ENCODE results near the gene LAMB4. TPM values are rescaled to one million over a fixed set of nuclear protein-coding genes. Genes with fewer than 3 reads are reported as not detected.

Gene LAMB4
- total RNA-seq, 3 donors from 2014 or later = not detected

DNA sequence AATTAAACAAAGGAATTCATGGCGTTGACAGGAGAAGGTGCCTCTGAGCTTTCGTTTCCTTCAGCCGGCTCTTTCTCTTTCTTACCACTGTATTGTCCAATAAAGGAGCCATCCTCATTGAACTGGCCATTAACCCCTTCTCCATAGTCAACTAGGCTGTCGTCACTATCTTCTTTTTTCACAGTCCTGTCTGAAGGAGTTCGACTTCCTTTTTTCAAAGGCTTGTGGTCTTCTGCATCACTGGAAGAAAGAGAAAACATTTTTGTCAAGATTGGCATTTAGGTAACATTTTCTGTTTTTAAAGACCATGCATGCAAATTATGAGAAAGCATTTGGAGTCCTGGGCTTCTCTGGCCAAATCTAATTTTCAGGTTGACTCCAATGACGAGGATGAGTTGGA lies 19.7 kb upstream of the LAMB4 start:
- ATAC-seq (no peak), DNase-seq (no peak)
- no peaks in the 10 kb centered on the region for H3K36me3 Mint-ChIP-seq (ENCODE audit: insufficient read depth)
- no peak overlapping the region for H3K4me3 Mint-ChIP-seq
- no peaks in the 10 kb centered on the region for H3K4me1 Mint-ChIP-seq (ENCODE audit: low read depth)
- peaks cover 5% of the 10 kb centered on the region for H3K27me3 Mint-ChIP-seq (ENCODE audit: low read depth)
- H3K9me3 Mint-ChIP-seq = no peaks in the 10 kb centered on the region

- no peaks in the 10 kb centered on the region for H3K4me1 Mint-ChIP-seq (ENCODE audit: low read depth)
- DNase-seq (no peak), ATAC-seq (no peak)
- H3K27me3 Mint-ChIP-seq (ENCODE audit: low read depth) = peaks cover 5% of the 10 kb centered on the region
- H3K36me3 Mint-ChIP-seq (ENCODE audit: insufficient read depth) = no peaks in the 10 kb centered on the region
- no peak overlapping the region for H3K4me3 Mint-ChIP-seq
- H3K9me3 Mint-ChIP-seq = no peaks in the 10 kb centered on the region
These were observed 19.0 kb upstream of the LAMB4 start for GRCh38 chr7:108149119-108149518.

DNA sequence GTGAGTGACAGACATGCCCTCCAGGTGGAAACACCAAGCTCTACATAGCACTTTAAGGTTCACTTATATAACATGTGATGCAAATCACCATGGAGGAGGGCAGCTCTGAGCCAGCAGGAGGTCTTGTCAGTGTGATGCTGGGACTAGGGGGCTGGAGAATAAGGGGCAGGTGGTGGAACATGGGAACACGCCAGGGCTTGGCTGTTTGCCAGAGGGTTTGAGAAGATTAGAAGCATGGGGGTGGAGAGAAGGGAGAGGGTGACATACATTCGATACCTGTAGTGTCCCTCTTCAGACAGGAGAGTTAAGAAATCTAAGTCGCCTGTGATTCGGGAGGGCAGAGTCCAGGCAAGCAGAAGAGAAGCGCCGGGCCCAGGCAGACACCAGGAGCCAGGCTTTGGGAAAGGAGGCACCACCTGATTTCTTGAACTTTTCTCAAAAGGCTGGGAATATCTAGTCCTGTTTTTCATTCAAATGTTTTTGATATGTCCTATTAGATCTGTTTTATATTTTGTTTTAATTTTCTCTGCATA lies 16.9 kb upstream of the LAMB4 start:
- H3K4me1 Mint-ChIP-seq (ENCODE audit: low read depth) = no peaks in the 10 kb centered on the region
- H3K9me3 Mint-ChIP-seq = no peaks in the 10 kb centered on the region
- ATAC-seq (no peak), DNase-seq (no peak)
- H3K36me3 Mint-ChIP-seq (ENCODE audit: insufficient read depth) = no peaks in the 10 kb centered on the region
- H3K27me3 Mint-ChIP-seq (ENCODE audit: low read depth) = peaks cover 5% of the 10 kb centered on the region
- H3K4me3 Mint-ChIP-seq = no peak overlapping the region

DNA sequence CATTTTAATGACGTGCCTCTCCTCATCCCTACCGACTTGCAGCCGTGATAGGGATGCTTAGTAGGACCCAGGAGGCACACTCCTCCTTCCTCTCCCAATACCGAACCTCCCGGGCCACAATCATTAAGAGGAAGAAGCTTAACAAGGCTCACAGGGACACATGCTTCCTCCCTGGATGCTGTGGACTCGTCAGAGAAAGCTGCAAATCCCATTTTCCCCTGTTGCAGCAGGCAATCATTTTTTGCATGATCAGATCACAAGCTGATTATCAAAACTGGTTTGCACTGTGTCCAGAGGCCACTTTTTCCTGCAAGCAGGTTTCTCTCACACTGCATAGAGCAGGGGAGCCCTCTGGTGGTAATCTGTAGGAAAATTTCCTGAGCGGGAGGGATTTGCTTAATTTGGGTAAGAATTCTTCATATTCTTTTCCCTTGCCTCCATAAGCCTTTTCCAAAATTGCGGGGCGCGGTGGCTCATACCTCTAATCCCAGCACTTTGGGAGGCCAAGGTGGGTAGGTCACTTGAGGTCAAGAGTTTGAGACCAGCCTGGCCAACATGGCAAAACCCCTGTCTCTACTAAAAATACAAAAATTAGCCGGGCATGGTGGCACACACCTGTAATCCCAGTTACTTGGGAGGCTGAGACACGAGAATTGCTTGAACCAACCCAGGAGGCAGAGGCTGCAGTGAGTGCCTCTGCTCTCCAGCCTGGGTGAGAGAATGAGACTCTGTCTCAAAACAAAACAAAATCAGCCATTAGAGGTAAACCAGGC lies 16.1 kb upstream of the LAMB4 start:
- Mint-ChIP-seq H3K9me3 (no peaks in the 10 kb centered on the region), H3K4me1 (ENCODE audit: low read depth) (no peaks in the 10 kb centered on the region), H3K36me3 (ENCODE audit: insufficient read depth) (no peaks in the 10 kb centered on the region), H3K27me3 (ENCODE audit: low read depth) (peaks cover 3% of the 10 kb centered on the region), H3K4me3 (no peak overlapping the region)
- ATAC-seq = peak; percentile 46 to 56
- DNase-seq = peak; percentile 12

DNA sequence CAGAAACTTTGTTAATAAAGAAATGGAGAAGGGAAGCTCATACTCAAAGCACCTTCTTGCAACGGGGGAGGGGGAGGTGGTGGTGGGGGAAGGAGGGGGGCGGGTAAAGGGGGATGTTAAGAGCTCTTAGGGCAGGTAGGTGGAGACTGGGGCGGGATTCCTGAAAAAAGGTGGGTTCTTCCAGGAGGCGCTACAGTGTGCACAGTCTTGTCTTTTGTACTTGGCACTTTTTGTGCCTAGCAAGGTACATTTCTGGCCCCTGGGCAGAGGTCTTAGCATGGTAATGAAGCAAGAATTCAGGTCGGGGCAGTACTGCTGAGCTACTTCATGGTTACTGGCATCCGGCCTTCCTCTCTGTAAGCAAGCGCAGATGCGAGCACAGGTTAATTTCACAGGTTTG lies 15.2 kb upstream of the LAMB4 start:
- ATAC-seq (no peak), DNase-seq (no peak)
- peaks cover 2% of the 10 kb centered on the region for H3K27me3 Mint-ChIP-seq (ENCODE audit: low read depth)
- no peaks in the 10 kb centered on the region for H3K9me3 Mint-ChIP-seq
- no peak overlapping the region for H3K4me3 Mint-ChIP-seq
- no peaks in the 10 kb centered on the region for H3K4me1 Mint-ChIP-seq (ENCODE audit: low read depth)
- H3K36me3 Mint-ChIP-seq (ENCODE audit: insufficient read depth) = no peaks in the 10 kb centered on the region

- no peak overlapping the region for H3K4me3 Mint-ChIP-seq
- peaks cover 3% of the 10 kb centered on the region for H3K27me3 Mint-ChIP-seq (ENCODE audit: low read depth)
- DNase-seq (no peak), ATAC-seq (no peak)
- H3K4me1 Mint-ChIP-seq (ENCODE audit: low read depth) = no peaks in the 10 kb centered on the region
- no peaks in the 10 kb centered on the region for H3K36me3 Mint-ChIP-seq (ENCODE audit: insufficient read depth)
- no peaks in the 10 kb centered on the region for H3K9me3 Mint-ChIP-seq
These were observed 14.8 kb upstream of the LAMB4 start for GRCh38 chr7:108144931-108145330.

DNA sequence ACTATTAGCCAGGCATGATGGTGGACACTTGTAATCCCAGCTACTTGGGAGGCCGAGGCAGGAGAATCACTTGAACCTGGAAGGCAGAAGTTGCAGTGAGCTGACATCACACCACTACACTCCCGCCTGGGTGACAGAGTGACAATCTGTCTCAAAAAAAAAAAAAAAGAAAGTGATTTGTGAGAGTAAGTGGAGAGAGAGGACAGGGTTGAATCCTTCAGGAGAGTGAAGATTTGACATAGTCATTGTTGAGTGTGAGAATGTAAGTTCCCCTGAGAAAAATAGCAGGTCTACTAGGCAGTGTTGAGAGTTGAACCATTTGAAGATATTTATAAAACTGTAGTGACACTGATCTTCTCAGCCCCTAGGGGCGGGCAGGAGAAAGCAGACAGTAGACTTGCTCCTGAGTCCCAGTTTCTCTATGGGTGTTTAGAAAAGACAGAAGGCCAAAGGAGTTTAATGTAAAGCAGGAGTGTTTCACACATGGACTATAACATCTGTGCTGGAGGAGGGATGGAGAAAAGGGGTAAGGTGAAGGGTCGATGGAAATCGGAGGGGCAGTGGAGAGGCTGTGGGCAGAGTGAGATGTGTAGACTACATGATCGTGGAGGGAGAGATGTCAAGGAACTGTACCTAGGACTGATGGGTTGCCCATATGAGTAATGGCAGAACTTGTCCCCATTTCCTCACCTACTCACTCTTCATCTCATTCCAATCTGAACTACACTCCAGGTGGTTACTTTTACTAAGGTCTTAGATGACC lies 13.7 kb upstream of the LAMB4 start:
- Mint-ChIP-seq H3K36me3 (ENCODE audit: insufficient read depth) (no peaks in the 10 kb centered on the region), H3K4me1 (ENCODE audit: low read depth) (no peaks in the 10 kb centered on the region), H3K9me3 (no peaks in the 10 kb centered on the region), H3K4me3 (no peak overlapping the region), H3K27me3 (ENCODE audit: low read depth) (peaks cover 3% of the 10 kb centered on the region)
- ATAC-seq (no peak), DNase-seq (no peak)

DNA sequence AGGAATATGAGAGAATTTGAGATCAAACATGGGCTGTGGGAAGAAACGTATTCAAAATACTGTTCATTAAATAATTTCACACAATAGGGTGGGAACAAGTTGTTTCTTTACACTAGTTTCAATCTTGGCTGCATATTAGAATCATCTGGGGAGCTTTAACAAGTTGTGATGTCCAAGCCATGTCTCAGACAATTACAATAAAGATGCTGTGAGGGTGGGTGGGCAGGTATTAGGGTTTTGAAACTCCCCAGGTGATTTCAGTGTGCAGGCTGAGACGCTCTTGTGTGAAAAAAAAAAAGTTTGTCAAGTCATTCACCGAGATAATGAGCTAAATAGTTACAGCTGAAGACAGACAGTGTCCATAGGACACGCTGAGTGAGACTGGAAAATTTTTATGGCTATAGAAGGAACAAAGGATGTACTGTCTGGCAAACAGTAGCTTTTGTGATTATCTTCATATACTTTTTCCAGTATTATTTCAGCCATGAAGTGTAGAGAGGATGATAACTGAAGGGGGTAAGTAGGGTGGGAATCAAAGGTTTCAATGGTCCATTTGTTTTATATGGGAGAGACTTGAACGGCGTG lies 12.6 kb upstream of the LAMB4 start:
- no peak overlapping the region for H3K4me3 Mint-ChIP-seq
- H3K4me1 Mint-ChIP-seq (ENCODE audit: low read depth) = no peaks in the 10 kb centered on the region
- ATAC-seq = no peak
- peaks cover 3% of the 10 kb centered on the region for H3K27me3 Mint-ChIP-seq (ENCODE audit: low read depth)
- no peaks in the 10 kb centered on the region for H3K9me3 Mint-ChIP-seq
- no peaks in the 10 kb centered on the region for H3K36me3 Mint-ChIP-seq (ENCODE audit: insufficient read depth)
- no peak for DNase-seq

GRCh38 chr7:108142180-108142579 lies 12.0 kb upstream of the LAMB4 start:
- Mint-ChIP-seq H3K27me3 (ENCODE audit: low read depth) (peaks cover 3% of the 10 kb centered on the region), H3K4me3 (no peak overlapping the region), H3K4me1 (ENCODE audit: low read depth) (no peaks in the 10 kb centered on the region), H3K9me3 (no peaks in the 10 kb centered on the region), H3K36me3 (ENCODE audit: insufficient read depth) (no peaks in the 10 kb centered on the region)
- no peak for DNase-seq
- no peak for ATAC-seq

GRCh38 chr7:108140671-108141070 lies 10.5 kb upstream of the LAMB4 start:
- no peak for ATAC-seq
- peaks cover 3% of the 10 kb centered on the region for H3K27me3 Mint-ChIP-seq (ENCODE audit: low read depth)
- no peaks in the 10 kb centered on the region for H3K36me3 Mint-ChIP-seq (ENCODE audit: insufficient read depth)
- peaks cover 9% of the 10 kb centered on the region for H3K4me1 Mint-ChIP-seq (ENCODE audit: low read depth)
- H3K9me3 Mint-ChIP-seq = no peaks in the 10 kb centered on the region
- no peak overlapping the region for H3K4me3 Mint-ChIP-seq
- no peak for DNase-seq

- H3K36me3 Mint-ChIP-seq (ENCODE audit: insufficient read depth) = no peaks in the 10 kb centered on the region
- no peak for DNase-seq
- peaks cover 3% of the 10 kb centered on the region for H3K27me3 Mint-ChIP-seq (ENCODE audit: low read depth)
- H3K9me3 Mint-ChIP-seq = no peaks in the 10 kb centered on the region
- no peak overlapping the region for H3K4me3 Mint-ChIP-seq
- ATAC-seq = no peak
- H3K4me1 Mint-ChIP-seq (ENCODE audit: low read depth) = peaks cover 17% of the 10 kb centered on the region
These were observed 8.8 kb upstream of the LAMB4 start for GRCh38 chr7:108138911-108139310.

GRCh38 chr7:108137993-108138392 lies 7.8 kb upstream of the LAMB4 start:
- H3K9me3 Mint-ChIP-seq = no peaks in the 10 kb centered on the region
- no peak for DNase-seq
- no peaks in the 10 kb centered on the region for H3K36me3 Mint-ChIP-seq (ENCODE audit: insufficient read depth)
- ATAC-seq = no peak
- H3K27me3 Mint-ChIP-seq (ENCODE audit: low read depth) = peaks cover 3% of the 10 kb centered on the region
- H3K4me3 Mint-ChIP-seq = no peak overlapping the region
- peaks cover 17% of the 10 kb centered on the region for H3K4me1 Mint-ChIP-seq (ENCODE audit: low read depth)

GRCh38 chr7:108137040-108137439 lies 6.9 kb upstream of the LAMB4 start:
- ATAC-seq (no peak), DNase-seq (no peak)
- Mint-ChIP-seq H3K4me1 (ENCODE audit: low read depth) (peaks cover 17% of the 10 kb centered on the region), H3K9me3 (no peaks in the 10 kb centered on the region), H3K27me3 (ENCODE audit: low read depth) (peaks cover 3% of the 10 kb centered on the region), H3K36me3 (ENCODE audit: insufficient read depth) (no peaks in the 10 kb centered on the region), H3K4me3 (no peak overlapping the region)

GRCh38 chr7:108136191-108136688 lies 6.1 kb upstream of the LAMB4 start:
- DNase-seq (no peak), ATAC-seq (peak; percentile 30 to 38)
- H3K36me3 Mint-ChIP-seq (ENCODE audit: insufficient read depth) = no peaks in the 10 kb centered on the region
- H3K27me3 Mint-ChIP-seq (ENCODE audit: low read depth) = peaks cover 3% of the 10 kb centered on the region
- peaks cover 17% of the 10 kb centered on the region for H3K4me1 Mint-ChIP-seq (ENCODE audit: low read depth)
- H3K4me3 Mint-ChIP-seq = peak overlapping the region; percentile 22
- no peaks in the 10 kb centered on the region for H3K9me3 Mint-ChIP-seq

Measured in activated T-cell treated with anti-CD3 and anti-CD28 coated beads, Interleukin-2, amount 50 U/mL, for 4 hours (primary cell).